Gastrocnemius medialis (tissue), 4 donors: Measurements from ENCODE around the gene CCDC85A. TPM values are rescaled to one million over a fixed set of nuclear protein-coding genes. Genes with fewer than 3 reads are reported as not detected.

Source experiments
- ATAC-seq, 2 donors: fragments of 150-250 bp; one replicate each; pipeline ENCODE4 v1.9.1; 2016
- DNase-seq, 2 donors: peaks; one replicate each; pipeline ENCODE4 v3.0.0-alpha.2; 2019
- H3K27ac ChIP-seq, 4 donors: fragments of 200-600 bp; sonication (generic); 1 replicate in 1 of 4; 2 replicates in 3 of 4; pipeline ENCODE4 v1.5.1; 2016 to 2018; ENCODE audit warnings: mild to moderate bottlenecking in 2 of 4, moderate library complexity in 1 of 4
- H3K27me3 ChIP-seq, 3 donors: fragments of 200-600 bp; sonication (generic) in 2 of 3; 1 replicate in 1 of 3; 2 replicates in 2 of 3; pipeline versions ENCODE4 v1.5.1 to v1.6.0; 2016 to 2019; ENCODE audit warnings: mild to moderate bottlenecking in 1 of 3, moderate library complexity in 1 of 3
- H3K36me3 ChIP-seq, 2 donors: fragments of 200-600 bp; sonication (generic) in 1 of 2; one replicate each; pipeline ENCODE4 v1.5.1; 2017 to 2018
- H3K4me1 ChIP-seq, 2 donors: fragments of 200-600 bp; sonication (generic) in 1 of 2; one replicate each; pipeline ENCODE4 v1.5.1; 2016 to 2017; ENCODE audit warnings: mild to moderate bottlenecking in 2 of 2
- H3K4me3 ChIP-seq, 4 donors: fragments of 200-600 bp; sonication (generic) in 3 of 4; 1 replicate in 1 of 4; 2 replicates in 3 of 4; pipeline ENCODE4 v1.5.1; 2016 to 2019; ENCODE audit warnings: mild to moderate bottlenecking in 2 of 4
- H3K9me3 ChIP-seq, 3 donors: fragments of 200-600 bp; sonication (generic) in 2 of 3; 1 replicate in 1 of 3; 2 replicates in 2 of 3; pipeline ENCODE4 v1.5.1; 2016 to 2019
- CTCF ChIP-seq, 5 experiments: fragments of 450-650 bp in 3 of 5; fragments of 200-600 bp in 2 of 5; sonication (generic) in 2 of 5; IDR thresholded peaks in 4 of 5; conservative IDR thresholded peaks in 1 of 5; 1 replicate in 4 of 5; 2 replicates in 1 of 5; pipeline ENCODE4 v1.5.1; 2016 to 2019; ENCODE audit warnings: antibody characterized with exemption in 5 of 5, mild to moderate bottlenecking in 3 of 5, moderate library complexity in 3 of 5
- POLR2A ChIP-seq, 2 donors: fragments of 450-650 bp; IDR thresholded peaks; one replicate each; pipeline ENCODE4 v1.6.1; 2017; ENCODE audit warnings: antibody characterized with exemption in 2 of 2, mild to moderate bottlenecking in 2 of 2, moderate library complexity in 2 of 2
- in situ Hi-C, 4 donors: fragments of 200-750 bp; cut with MboI; loops; one replicate each; pipeline versions ENCODE4 v1.15.0 to v1.8.0; 2017; ENCODE audit warnings: low sequenced_read_pairs in 4 of 4
- intact Hi-C: fragments of 100-400 bp; cut with DNase I; formaldehyde crosslinking; loops from one replicate; pipeline ENCODE4 v1.15.1; 2023; ENCODE audit warnings: low total_unique reads
- total RNA-seq, 4 donors: library from RNA; depleted of rRNA; stranded (reverse); fragments of >200 nt; gene quantifications; one replicate each; pipeline versions ENCODE4 v1.1.0 to v1.2.3, GENCODE V29; 2016

The CCDC85A gene
- total RNA-seq, 4 donors from 2014 or later: 4.6 to 8.2 (median 6.1) TPM

GRCh38 chr2:56379066-56379465 lies 195.3 kb downstream of the CCDC85A start:
- Histone ChIP-seq H3K36me3 (no peaks in the 10 kb centered on the region), H3K27ac (no peak overlapping the region), H3K27me3 (no peaks in the 10 kb centered on the region), H3K4me1 (no peaks in the 10 kb centered on the region), H3K9me3 (no peaks in the 10 kb centered on the region), H3K4me3 (no peak overlapping the region)
- intact Hi-C loops: no loop called here
- TF ChIP-seq POLR2A (IDR thresholded peaks at IDR 0.05) (no peak), CTCF (IDR thresholded peaks at IDR 0.05 in 4 of 5, conservative IDR thresholded peaks at IDR 0.05 in 1 of 5) (no peak)
- DNase-seq (no peak), ATAC-seq (no peak)
- in situ Hi-C loops: no loop called here

GRCh38 chr2:56380861-56381260 lies 197.1 kb downstream of the CCDC85A start:
- Histone ChIP-seq H3K4me1 (no peaks in the 10 kb centered on the region), H3K4me3 (no peak overlapping the region), H3K36me3 (no peaks in the 10 kb centered on the region), H3K9me3 (no peaks in the 10 kb centered on the region), H3K27me3 (no peaks in the 10 kb centered on the region), H3K27ac (no peak overlapping the region)
- no peak for TF ChIP-seq CTCF (IDR thresholded peaks at IDR 0.05 in 4 of 5, conservative IDR thresholded peaks at IDR 0.05 in 1 of 5)
- no peak for TF ChIP-seq POLR2A (IDR thresholded peaks at IDR 0.05)
- intact Hi-C loops (no loop called here), in situ Hi-C loops (no loop called here)
- no peak for ATAC-seq
- DNase-seq: no peak

- in situ Hi-C loops: no loop called here
- no peaks in the 10 kb centered on the region for H3K4me1 ChIP-seq
- intact Hi-C loops: no loop called here
- DNase-seq (no peak), ATAC-seq (no peak)
- no peak overlapping the region for H3K4me3 ChIP-seq
- no peaks in the 10 kb centered on the region for H3K9me3 ChIP-seq
- H3K27ac ChIP-seq: no peak overlapping the region
- no peaks in the 10 kb centered on the region for H3K36me3 ChIP-seq
- TF ChIP-seq POLR2A (IDR thresholded peaks at IDR 0.05) (no peak), CTCF (IDR thresholded peaks at IDR 0.05 in 4 of 5, conservative IDR thresholded peaks at IDR 0.05 in 1 of 5) (no peak)
- H3K27me3 ChIP-seq: no peaks in the 10 kb centered on the region
These were observed 198.7 kb downstream of the CCDC85A start for GRCh38 chr2:56382466-56382865.

GRCh38 chr2:56386657-56387056 lies 202.9 kb downstream of the CCDC85A start:
- ATAC-seq (no peak), DNase-seq (no peak)
- Histone ChIP-seq H3K27me3 (no peaks in the 10 kb centered on the region), H3K9me3 (no peaks in the 10 kb centered on the region), H3K36me3 (no peaks in the 10 kb centered on the region), H3K4me3 (no peak overlapping the region), H3K27ac (no peak overlapping the region), H3K4me1 (no peaks in the 10 kb centered on the region)
- intact Hi-C loops (no loop called here), in situ Hi-C loops (no loop called here)
- TF ChIP-seq CTCF (IDR thresholded peaks at IDR 0.05 in 4 of 5, conservative IDR thresholded peaks at IDR 0.05 in 1 of 5) (no peak), POLR2A (IDR thresholded peaks at IDR 0.05) (no peak)

- H3K4me3 ChIP-seq: no peak overlapping the region
- no peaks in the 10 kb centered on the region for H3K36me3 ChIP-seq
- in situ Hi-C loops (no loop called here), intact Hi-C loops (no loop called here)
- no peak for ATAC-seq
- H3K9me3 ChIP-seq: no peaks in the 10 kb centered on the region
- no peak for DNase-seq
- H3K27me3 ChIP-seq: no peaks in the 10 kb centered on the region
- H3K27ac ChIP-seq: no peak overlapping the region
- no peak for TF ChIP-seq CTCF (IDR thresholded peaks at IDR 0.05 in 4 of 5, conservative IDR thresholded peaks at IDR 0.05 in 1 of 5)
- no peak for TF ChIP-seq POLR2A (IDR thresholded peaks at IDR 0.05)
- H3K4me1 ChIP-seq: no peaks in the 10 kb centered on the region
These were observed 206.9 kb downstream of the CCDC85A start for GRCh38 chr2:56390644-56391043.
